Measurements from ENCODE around the gene SLK. TPM values are rescaled to one million over a fixed set of nuclear protein-coding genes. Genes with fewer than 3 reads are reported as not detected.

Gene SLK
- total and polyA plus RNA-seq, 7 donors: 15.6 to 96.1 (median 72.1) TPM

DNA sequence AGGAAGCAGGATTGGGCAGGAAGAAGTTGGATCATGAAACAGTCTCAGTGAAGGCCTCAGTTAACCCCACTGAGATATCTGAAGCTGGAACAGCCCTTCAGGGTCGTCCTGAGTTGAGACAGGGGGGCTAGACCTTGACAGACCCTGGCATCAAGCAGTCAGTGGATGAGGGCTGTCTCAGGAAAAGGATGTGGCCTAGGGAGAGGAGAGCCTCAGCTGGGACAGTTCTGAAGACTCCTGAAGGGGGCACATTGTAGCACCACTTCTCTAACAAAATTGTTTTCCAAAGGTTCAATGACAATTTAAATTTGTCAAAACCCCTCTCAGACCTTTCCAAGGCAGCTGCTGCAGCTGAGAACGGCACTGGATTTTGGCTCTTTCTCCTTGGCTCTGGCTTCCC, 15.8 kb upstream of the SLK start:
- TF ChIP-seq, protein P1, sequence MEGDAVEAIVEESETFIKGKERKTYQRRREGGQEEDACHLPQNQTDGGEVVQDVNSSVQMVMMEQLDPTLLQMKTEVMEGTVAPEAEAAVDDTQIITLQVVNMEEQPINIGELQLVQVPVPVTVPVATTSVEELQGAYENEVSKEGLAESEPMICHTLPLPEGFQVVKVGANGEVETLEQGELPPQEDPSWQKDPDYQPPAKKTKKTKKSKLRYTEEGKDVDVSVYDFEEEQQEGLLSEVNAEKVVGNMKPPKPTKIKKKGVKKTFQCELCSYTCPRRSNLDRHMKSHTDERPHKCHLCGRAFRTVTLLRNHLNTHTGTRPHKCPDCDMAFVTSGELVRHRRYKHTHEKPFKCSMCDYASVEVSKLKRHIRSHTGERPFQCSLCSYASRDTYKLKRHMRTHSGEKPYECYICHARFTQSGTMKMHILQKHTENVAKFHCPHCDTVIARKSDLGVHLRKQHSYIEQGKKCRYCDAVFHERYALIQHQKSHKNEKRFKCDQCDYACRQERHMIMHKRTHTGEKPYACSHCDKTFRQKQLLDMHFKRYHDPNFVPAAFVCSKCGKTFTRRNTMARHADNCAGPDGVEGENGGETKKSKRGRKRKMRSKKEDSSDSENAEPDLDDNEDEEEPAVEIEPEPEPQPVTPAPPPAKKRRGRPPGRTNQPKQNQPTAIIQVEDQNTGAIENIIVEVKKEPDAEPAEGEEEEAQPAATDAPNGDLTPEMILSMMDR (IDR thresholded peaks at IDR 0.05): no peak
- no peak for TF ChIP-seq POLR2A (IDR thresholded peaks at IDR 0.05)
- TF ChIP-seq EP300 (IDR thresholded peaks at IDR 0.05): no peak
- TF ChIP-seq POLR2AphosphoS5 (IDR thresholded peaks at IDR 0.05): no peak
- no peaks in the 10 kb centered on the region for H3K36me3 ChIP-seq
- H3K4me1 ChIP-seq: no peaks in the 10 kb centered on the region
- no peak overlapping the region for H3K4me3 ChIP-seq
- intact Hi-C loops (cut with DNase I): no loop called here
- 61 to 71% methylated on average over 2 of the region's 2 CpGs for WGBS, 2 donors
- DNase-seq: no peak
- H3K27me3 ChIP-seq: no peaks in the 10 kb centered on the region
- H3K27ac ChIP-seq: no peak overlapping the region
- peaks cover 0 to 3% (median 0%) of the 10 kb centered on the region in 4 donors for H3K9me3 ChIP-seq

DNA sequence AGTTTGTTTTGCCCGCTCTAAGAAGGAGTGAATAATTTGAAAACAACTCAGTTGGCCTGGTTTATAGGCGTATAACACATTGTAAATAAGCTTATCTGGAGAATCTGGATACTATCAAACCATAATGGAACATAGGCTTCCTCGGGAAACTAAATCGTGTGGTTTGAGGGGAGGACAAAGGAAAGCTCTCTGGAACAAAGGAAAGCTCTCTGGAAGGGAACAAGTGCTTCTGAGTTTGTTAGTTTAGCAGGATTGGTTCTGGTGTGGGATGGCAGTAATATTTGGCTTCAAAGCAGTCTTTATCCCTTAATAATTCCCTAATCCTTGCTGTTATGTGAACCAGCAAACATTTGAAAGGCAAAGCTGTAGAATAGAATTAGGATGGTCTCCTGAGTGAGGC, 15.0 kb upstream of the SLK start:
- TF ChIP-seq, protein P1 (IDR thresholded peaks at IDR 0.05): no peak
- TF ChIP-seq POLR2A (IDR thresholded peaks at IDR 0.05): no peak
- Histone ChIP-seq H3K27me3 (no peaks in the 10 kb centered on the region), H3K4me3 (no peak overlapping the region), H3K4me1 (no peaks in the 10 kb centered on the region), H3K27ac (no peak overlapping the region), H3K36me3 (no peaks in the 10 kb centered on the region), H3K9me3 (peaks cover 0 to 3% (median 0%) of the 10 kb centered on the region in 4 donors)
- 28 to 59% methylated on average over 4 of the region's 4 CpGs for WGBS, 2 donors
- no peak for DNase-seq
- intact Hi-C loops (cut with DNase I): no loop called here

DNA sequence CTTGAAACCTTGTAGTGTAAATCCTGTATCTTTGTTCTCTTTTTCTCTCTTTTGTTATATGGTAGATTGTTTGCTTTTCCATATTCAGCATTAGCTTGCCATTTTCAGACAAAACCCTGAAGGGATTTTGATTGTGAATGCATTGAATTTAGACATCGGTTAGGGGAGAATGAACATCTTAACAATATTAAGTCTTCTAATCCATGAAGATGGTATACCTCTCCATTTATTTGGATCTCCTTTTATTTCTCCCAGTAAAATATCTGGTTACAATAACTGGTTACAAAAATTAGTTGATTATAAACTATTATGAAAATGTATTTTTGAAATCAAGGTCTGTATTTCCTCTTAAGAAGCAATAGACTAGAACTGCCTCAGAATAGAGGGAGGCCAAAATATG, 12.4 kb upstream of the SLK start:
- no peaks in the 10 kb centered on the region for H3K27me3 ChIP-seq
- no peaks in the 10 kb centered on the region for H3K4me1 ChIP-seq
- no peaks in the 10 kb centered on the region for H3K36me3 ChIP-seq
- no peak overlapping the region for H3K27ac ChIP-seq
- intact Hi-C loops (cut with DNase I): no loop called here
- peaks cover 0 to 3% (median 0%) of the 10 kb centered on the region in 4 donors for H3K9me3 ChIP-seq
- H3K4me3 ChIP-seq: no peak overlapping the region
- TF ChIP-seq POLR2AphosphoS5 (IDR thresholded peaks at IDR 0.05) (no peak), EP300 (IDR thresholded peaks at IDR 0.05) (no peak), POLR2A (IDR thresholded peaks at IDR 0.05) (no peak)
- TF ChIP-seq, protein P1 (IDR thresholded peaks at IDR 0.05): no peak
- 96 to 100% methylated on average over 1 of the region's 1 CpG for WGBS, 2 donors
- DNase-seq: no peak

DNA sequence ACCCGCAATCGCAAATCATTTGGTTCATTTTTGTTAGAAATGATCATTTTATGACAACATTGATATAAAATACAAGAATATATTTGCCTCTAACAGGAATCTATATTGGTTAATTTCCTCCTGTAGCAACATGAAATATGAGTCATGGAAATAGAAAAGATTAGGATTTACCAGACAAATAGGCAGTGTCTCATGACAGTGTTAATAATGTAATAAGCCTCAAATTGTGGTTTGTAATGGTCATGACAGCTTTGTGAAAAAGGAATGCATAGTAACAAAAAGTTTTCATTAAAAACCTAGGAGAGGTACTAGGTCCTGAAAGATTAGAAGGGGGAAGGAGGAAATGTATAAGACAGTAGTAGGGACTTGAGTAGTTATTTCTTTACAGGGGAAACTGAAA, 7.9 kb upstream of the SLK start:
- 93 to 99% methylated on average over 2 of the region's 2 CpGs for WGBS, 2 donors
- Histone ChIP-seq H3K4me1 (no peaks in the 10 kb centered on the region), H3K9me3 (peaks cover 0 to 3% (median 0%) of the 10 kb centered on the region in 4 donors), H3K27me3 (no peaks in the 10 kb centered on the region), H3K4me3 (no peak overlapping the region), H3K36me3 (no peaks in the 10 kb centered on the region), H3K27ac (no peak overlapping the region)
- no peak for DNase-seq
- no peak for TF ChIP-seq POLR2A (IDR thresholded peaks at IDR 0.05)
- TF ChIP-seq POLR2AphosphoS5 (IDR thresholded peaks at IDR 0.05): no peak
- no peak for TF ChIP-seq EP300 (IDR thresholded peaks at IDR 0.05)
- TF ChIP-seq, protein P1 (IDR thresholded peaks at IDR 0.05): no peak
- intact Hi-C loops (cut with DNase I): no loop called here

DNA sequence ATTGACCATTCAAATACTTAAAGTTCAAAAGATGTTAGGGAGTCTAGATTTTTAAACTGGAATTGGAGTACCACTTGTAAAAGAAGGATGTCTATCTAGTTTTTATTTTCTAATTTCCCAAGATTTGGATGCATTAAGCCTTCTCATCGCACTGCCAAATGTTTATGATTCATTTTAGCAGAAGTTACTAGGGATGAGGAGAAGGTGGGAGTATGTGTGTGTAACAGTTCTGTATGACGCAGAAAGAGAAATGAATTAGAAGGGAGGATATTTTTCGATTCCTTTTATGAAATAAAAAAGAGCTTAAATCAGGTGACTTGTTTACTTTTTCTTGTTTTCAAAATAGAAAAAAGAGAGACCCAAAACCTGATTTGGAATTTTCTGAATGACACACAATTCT, 6.8 kb upstream of the SLK start:
- intact Hi-C loops (cut with DNase I): no loop called here
- WGBS, 2 donors: 85 to 88% methylated on average over 3 of the region's 3 CpGs
- no peak for TF ChIP-seq POLR2AphosphoS5 (IDR thresholded peaks at IDR 0.05)
- TF ChIP-seq, protein P1 (IDR thresholded peaks at IDR 0.05): no peak
- TF ChIP-seq EP300 (IDR thresholded peaks at IDR 0.05): no peak
- no peak for TF ChIP-seq POLR2A (IDR thresholded peaks at IDR 0.05)

More for the DNA sequence above, 6.8 kb upstream of the SLK start:
- no peak overlapping the region for H3K4me3 ChIP-seq
- DNase-seq: no peak
- no peak overlapping the region for H3K27ac ChIP-seq
- no peaks in the 10 kb centered on the region for H3K36me3 ChIP-seq
- no peaks in the 10 kb centered on the region for H3K9me3 ChIP-seq
- no peaks in the 10 kb centered on the region for H3K4me1 ChIP-seq
- H3K27me3 ChIP-seq: no peaks in the 10 kb centered on the region
